ENCODE data around the gene CFHR3. TPM values are rescaled to one million over a fixed set of nuclear protein-coding genes. Genes with fewer than 3 reads are reported as not detected.

The CFHR3 gene
- total RNA-seq (2014; rRNA removed; shearing (Covaris generic)) (not detected in 2 replicates), polyA plus RNA-seq (2016; fragmentation: Nextera tagmentation; extraction: Ambion mirVana) (not detected in 2 replicates)

DNA sequence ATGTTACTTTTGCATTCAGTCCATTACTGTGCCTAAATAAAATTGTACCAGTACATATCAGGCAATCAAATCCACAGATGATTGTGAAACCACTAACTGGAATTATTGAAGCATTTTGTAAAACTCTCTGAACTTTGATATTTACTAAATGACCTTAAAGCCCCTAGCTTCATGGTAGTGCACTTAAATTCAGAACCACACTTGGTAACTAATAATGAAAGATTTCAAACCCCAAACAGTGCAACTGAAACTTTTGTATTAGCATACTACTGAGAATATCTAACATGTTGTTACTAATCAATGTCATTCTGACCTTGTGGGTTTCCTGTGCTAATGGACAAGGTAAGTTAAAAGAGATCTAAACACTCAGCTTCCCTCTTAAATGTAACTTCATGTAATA, at the start of gene CFHR3:
Gene CFHR3, plus strand, starts transcription at position 238 of the 400 bp plus-strand sequence. Its CDS starts 47 bp downstream, at position 285.
- H3K4me3 ChIP-seq: no peak within 1 kb of the TSS
- no peaks in the 10 kb centered on the region for H3K36me3 ChIP-seq (ENCODE audit: low read depth)
- no peaks in the 10 kb centered on the region for H3K4me1 ChIP-seq (ENCODE audit: insufficient read depth)
- H3K4me2 ChIP-seq (ENCODE audit: unreplicated experiment): no peak within 1 kb of the TSS
- no peak within 1 kb of the TSS for H3K27ac ChIP-seq
- DNase-seq: no peak
- H3F3A ChIP-seq (ENCODE audit: insufficient read depth): no peaks in the 10 kb centered on the region
- TF ChIP-seq EZH2phosphoT487 (IDR thresholded peaks at IDR 0.05; ENCODE audit: insufficient read depth, low read depth) (no peak), EZH2 (IDR thresholded peaks at IDR 0.05; ENCODE audit: insufficient read depth, poor library complexity, severe bottlenecking) (no peak)
- in situ Hi-C loops (cut with MboI): no loop called here
- H3K9ac ChIP-seq: no peak within 1 kb of the TSS
- no peak within 1 kb of the TSS for H2AFZ ChIP-seq
- H3K9me2 ChIP-seq (ENCODE audit: insufficient read depth): no peaks in the 10 kb centered on the region
- no peaks in the 10 kb centered on the region for H3K27me3 ChIP-seq (replicated peaks; ENCODE audit: insufficient read depth)
- H3K9me3 ChIP-seq (ENCODE audit: low read depth): no peaks in the 10 kb centered on the region
- H3K79me2 ChIP-seq (ENCODE audit: insufficient read depth): no peaks in the 10 kb centered on the region
- H4K20me1 ChIP-seq (ENCODE audit: insufficient read depth): no peaks in the 10 kb centered on the region

DNA sequence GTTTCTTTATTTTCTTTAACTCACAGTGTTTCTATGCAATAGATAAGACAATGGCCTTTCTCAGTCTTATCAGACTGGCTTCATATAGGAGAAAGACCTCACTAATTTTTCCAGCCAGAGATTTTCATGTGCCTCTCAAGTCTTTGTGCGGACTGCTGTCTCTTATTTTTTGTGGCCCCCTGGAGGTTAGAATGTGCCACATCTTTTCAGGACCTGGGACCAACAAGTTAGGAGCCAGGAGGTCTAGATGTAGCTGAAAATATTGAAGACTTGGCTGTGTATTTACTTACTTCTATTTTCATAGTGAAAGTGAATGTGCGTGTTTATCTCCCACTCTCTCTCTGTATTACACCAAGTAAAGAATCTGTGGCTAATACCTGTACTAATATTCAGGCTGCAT, 42.1 kb upstream of the CFHR3 start:
- Histone ChIP-seq H3K79me2 (ENCODE audit: insufficient read depth) (no peaks in the 10 kb centered on the region), H2AFZ (no peak overlapping the region), H4K20me1 (ENCODE audit: insufficient read depth) (no peaks in the 10 kb centered on the region), H3K9me3 (ENCODE audit: low read depth) (no peaks in the 10 kb centered on the region), H3K9me2 (ENCODE audit: insufficient read depth) (no peaks in the 10 kb centered on the region), H3K9ac (no peak overlapping the region), H3K4me1 (ENCODE audit: insufficient read depth) (no peaks in the 10 kb centered on the region), H3F3A (ENCODE audit: insufficient read depth) (no peaks in the 10 kb centered on the region), H3K27me3 (replicated peaks; ENCODE audit: insufficient read depth) (no peaks in the 10 kb centered on the region), H3K4me3 (no peak overlapping the region), H3K27ac (no peak overlapping the region), H3K36me3 (ENCODE audit: low read depth) (no peaks in the 10 kb centered on the region), H3K4me2 (ENCODE audit: unreplicated experiment) (no peak overlapping the region)
- in situ Hi-C loops (cut with MboI): no loop called here
- DNase-seq: no peak
- TF ChIP-seq EZH2phosphoT487 (IDR thresholded peaks at IDR 0.05; ENCODE audit: insufficient read depth, low read depth) (no peak), EZH2 (IDR thresholded peaks at IDR 0.05; ENCODE audit: insufficient read depth, poor library complexity, severe bottlenecking) (no peak)
- WGBS, 2 experiments (ENCODE audit: low coverage in 1 of 2, low lambda C conversion rate in 2 of 2, missing lambda C conversion rate in 2 of 2): 86 to 90% methylated on average over 2 of the region's 2 CpGs

DNA sequence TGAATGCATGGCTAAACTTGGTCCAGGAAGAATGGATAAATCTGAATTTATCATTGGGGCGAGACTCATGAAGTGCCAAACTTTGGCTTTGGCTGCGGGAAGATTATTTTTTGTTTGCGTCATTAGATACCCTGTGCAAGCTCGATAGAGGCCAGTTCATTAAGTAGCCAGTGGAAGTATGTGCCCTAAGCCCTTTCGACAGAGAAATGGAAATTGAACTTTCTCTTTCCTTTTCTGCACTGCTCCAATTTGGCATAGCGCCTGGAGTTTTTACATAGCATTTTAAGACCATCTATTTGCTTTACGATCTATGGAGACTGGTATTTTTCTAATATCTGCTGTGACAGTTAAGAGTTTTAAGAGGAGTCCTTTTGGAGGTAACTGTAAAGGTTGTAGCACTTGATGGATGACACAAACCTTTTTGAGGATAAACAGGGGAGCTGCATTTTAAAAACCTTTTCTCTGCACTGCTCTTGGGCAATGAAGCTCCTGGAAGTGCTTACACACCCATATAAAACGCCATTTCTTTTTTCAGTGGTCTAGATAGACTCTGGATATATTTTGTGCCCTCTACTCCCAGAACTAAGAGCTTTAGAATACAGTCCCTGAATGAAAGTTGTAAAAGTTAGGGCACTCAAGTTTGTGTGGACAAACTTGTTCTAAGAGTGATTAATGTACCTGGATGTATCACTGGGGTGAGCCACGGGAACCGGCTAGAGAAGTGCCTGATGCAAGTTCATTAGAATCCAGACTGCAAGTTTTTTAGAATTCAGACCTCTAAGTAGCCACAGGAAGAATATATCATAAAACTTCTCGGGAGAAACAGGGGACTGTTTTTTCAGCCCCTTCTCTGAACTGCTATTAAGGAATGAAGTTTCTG, 41.3 kb upstream of the CFHR3 start:
- 66 to 68% methylated on average over 11 of the region's 11 CpGs for WGBS, 2 experiments (ENCODE audit: low coverage in 1 of 2, low lambda C conversion rate in 2 of 2, missing lambda C conversion rate in 2 of 2)
- DNase-seq: no peak
- H3K36me3 ChIP-seq (ENCODE audit: low read depth): no peaks in the 10 kb centered on the region
- no peaks in the 10 kb centered on the region for H3K79me2 ChIP-seq (ENCODE audit: insufficient read depth)
- no peak overlapping the region for H2AFZ ChIP-seq
- H3K9me2 ChIP-seq (ENCODE audit: insufficient read depth): no peaks in the 10 kb centered on the region
- no peak overlapping the region for H3K27ac ChIP-seq
- no peaks in the 10 kb centered on the region for H3K9me3 ChIP-seq (ENCODE audit: low read depth)
- no peak overlapping the region for H3K4me3 ChIP-seq
- in situ Hi-C loops (cut with MboI): no loop called here
- no peaks in the 10 kb centered on the region for H3K4me1 ChIP-seq (ENCODE audit: insufficient read depth)
- no peak for TF ChIP-seq EZH2phosphoT487 (IDR thresholded peaks at IDR 0.05; ENCODE audit: insufficient read depth, low read depth)
- no peak for TF ChIP-seq EZH2 (IDR thresholded peaks at IDR 0.05; ENCODE audit: insufficient read depth, poor library complexity, severe bottlenecking)
- no peak overlapping the region for H3K9ac ChIP-seq
- no peaks in the 10 kb centered on the region for H4K20me1 ChIP-seq (ENCODE audit: insufficient read depth)
- no peak overlapping the region for H3K4me2 ChIP-seq (ENCODE audit: unreplicated experiment)
- no peaks in the 10 kb centered on the region for H3F3A ChIP-seq (ENCODE audit: insufficient read depth)
- no peaks in the 10 kb centered on the region for H3K27me3 ChIP-seq (replicated peaks; ENCODE audit: insufficient read depth)

DNA sequence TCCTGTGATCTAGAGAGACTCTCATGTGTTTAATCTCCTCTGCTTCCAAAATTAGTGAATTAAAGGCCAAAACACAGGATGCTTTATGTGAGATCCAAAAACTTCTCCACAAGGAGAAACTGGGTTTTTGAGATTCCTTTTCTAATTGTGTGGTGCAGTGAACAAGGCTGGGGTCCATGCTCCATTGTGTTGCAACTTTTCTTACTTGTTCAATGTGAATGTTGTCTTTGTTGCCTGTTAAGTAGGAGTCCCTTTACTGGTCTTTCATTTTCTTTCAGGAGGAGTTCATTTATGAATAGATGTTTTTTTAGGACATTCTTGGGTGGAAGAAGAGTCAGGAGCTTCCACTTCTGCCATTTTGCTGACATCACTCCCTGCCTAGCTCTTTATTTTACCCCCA, 40.6 kb upstream of the CFHR3 start:
- Histone ChIP-seq H3K27me3 (replicated peaks; ENCODE audit: insufficient read depth) (no peaks in the 10 kb centered on the region), H3K36me3 (ENCODE audit: low read depth) (no peaks in the 10 kb centered on the region), H3F3A (ENCODE audit: insufficient read depth) (no peaks in the 10 kb centered on the region), H3K4me1 (ENCODE audit: insufficient read depth) (no peaks in the 10 kb centered on the region), H3K4me2 (ENCODE audit: unreplicated experiment) (no peak overlapping the region), H3K27ac (no peak overlapping the region), H4K20me1 (ENCODE audit: insufficient read depth) (no peaks in the 10 kb centered on the region), H3K9me3 (ENCODE audit: low read depth) (no peaks in the 10 kb centered on the region), H3K4me3 (no peak overlapping the region), H3K79me2 (ENCODE audit: insufficient read depth) (no peaks in the 10 kb centered on the region), H3K9ac (no peak overlapping the region), H3K9me2 (ENCODE audit: insufficient read depth) (no peaks in the 10 kb centered on the region), H2AFZ (no peak overlapping the region)
- TF ChIP-seq EZH2 (IDR thresholded peaks at IDR 0.05; ENCODE audit: insufficient read depth, poor library complexity, severe bottlenecking) (no peak), EZH2phosphoT487 (IDR thresholded peaks at IDR 0.05; ENCODE audit: insufficient read depth, low read depth) (no peak)
- DNase-seq: no peak
- in situ Hi-C loops (cut with MboI): no loop called here

Measured in GM23248 (cell line).